A549 treated with AZD9567 at 1 μM for 4 hours (cell line): ENCODE measurements around the gene PDE3B. TPM values are rescaled to one million over a fixed set of nuclear protein-coding genes. Genes with fewer than 3 reads are reported as not detected.

Experiments
- total RNA-seq: library from RNA; stranded (reverse); fragments of 200-300 nt; extraction: Qiagen RNA extraction; gene quantifications from 5 replicates; pipeline ENCODE4 v1.2.3, GENCODE V29; 2022; ENCODE audit not compliant: insufficient read depth

Gene PDE3B
- 1.7 to 3.4 TPM (median 2.3 TPM) in 5 replicates for total RNA-seq

GRCh38 chr11:14643697-14644225 lies at the start of gene PDE3B:
Gene PDE3B (plus strand): TSS chr11:14643804. CDS start chr11:14644076, 272 bp downstream.

DNA sequence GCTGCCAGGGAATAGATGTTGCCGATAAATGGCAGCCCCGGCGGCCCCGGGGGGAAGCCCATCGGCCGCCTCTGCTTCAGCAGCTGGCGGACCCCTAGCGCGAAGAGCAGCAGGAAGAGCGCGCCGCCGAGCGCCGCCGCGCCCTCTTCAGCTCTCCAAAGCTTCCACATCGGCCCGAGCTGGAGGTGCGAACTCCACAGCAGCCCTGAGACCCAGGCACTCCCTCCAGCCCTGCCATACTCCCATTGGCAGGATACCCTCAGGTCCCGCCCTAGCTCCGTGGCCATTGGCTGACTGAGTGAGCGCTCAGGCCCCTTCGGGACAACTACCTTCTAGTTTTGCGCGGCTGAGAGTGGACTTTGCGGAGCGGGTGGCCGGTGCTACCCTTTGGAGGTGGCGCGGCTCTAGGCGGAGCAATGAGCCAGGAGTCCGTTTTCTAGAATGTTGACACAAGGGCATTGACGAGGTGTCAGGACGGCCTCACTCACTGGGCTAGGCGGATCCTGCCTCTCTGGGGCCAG lies 248.5 kb downstream of the PDE3B start, which contains the start of gene CYP2R1:
Gene CYP2R1 (minus strand): TSS at position 196 of the 521 bp plus-strand sequence. CDS start 26 bp downstream, at position 170.

Other genes with a start within 250 kb of the PDE3B start
- 101 to 139 TPM (median 113 TPM) in 5 replicates for gene COPB1, start 144.0 kb upstream of the PDE3B start, total RNA-seq
- gene PSMA1, start 123.4 kb upstream of the PDE3B start, total RNA-seq, result 175 to 196 TPM (median 183 TPM) in 5 replicates
- 12.2 to 14.6 TPM (median 13.4 TPM) in 5 replicates for gene CYP2R1, start 248.4 kb downstream of the PDE3B start, total RNA-seq